ENCODE results near the gene CDHR3. TPM values are rescaled to one million over a fixed set of nuclear protein-coding genes. Genes with fewer than 3 reads are reported as not detected.

The CDHR3 gene
- total RNA-seq, 1 donor from 2014 or later = 50.8 TPM

GRCh38 chr7:106016331-106016730, 53.3 kb downstream of the CDHR3 start:
- no peak for TF ChIP-seq CTCF (IDR thresholded peaks at IDR 0.05; ENCODE audit: partially characterized antibody, unreplicated experiment)
- Mint-ChIP-seq H3K27me3 (ENCODE audit: unreplicated experiment) (peaks cover 5% of the 10 kb centered on the region), H3K4me1 (ENCODE audit: low read depth, unreplicated experiment) (peaks cover 35% of the 10 kb centered on the region), H3K9me3 (ENCODE audit: unreplicated experiment) (peaks cover 7% of the 10 kb centered on the region), H3K36me3 (ENCODE audit: unreplicated experiment) (no peaks in the 10 kb centered on the region), H3K4me3 (ENCODE audit: unreplicated experiment) (no peak overlapping the region), H3K27ac (ENCODE audit: unreplicated experiment) (no peak overlapping the region)
- DNase-seq = no peak

- DNase-seq = no peak
- no peak overlapping the region for H3K4me3 Mint-ChIP-seq (ENCODE audit: unreplicated experiment)
- TF ChIP-seq CTCF (IDR thresholded peaks at IDR 0.05; ENCODE audit: partially characterized antibody, unreplicated experiment) = no peak
- no peaks in the 10 kb centered on the region for H3K36me3 Mint-ChIP-seq (ENCODE audit: unreplicated experiment)
- peaks cover 31% of the 10 kb centered on the region for H3K4me1 Mint-ChIP-seq (ENCODE audit: low read depth, unreplicated experiment)
- peaks cover 6% of the 10 kb centered on the region for H3K9me3 Mint-ChIP-seq (ENCODE audit: unreplicated experiment)
- peaks cover 2% of the 10 kb centered on the region for H3K27me3 Mint-ChIP-seq (ENCODE audit: unreplicated experiment)
- no peak overlapping the region for H3K27ac Mint-ChIP-seq (ENCODE audit: unreplicated experiment)
Observed at GRCh38 chr7:106017657-106018056, 54.6 kb downstream of the CDHR3 start.

- Mint-ChIP-seq H3K27me3 (ENCODE audit: unreplicated experiment) (peaks cover 1% of the 10 kb centered on the region), H3K36me3 (ENCODE audit: unreplicated experiment) (no peaks in the 10 kb centered on the region), H3K27ac (ENCODE audit: unreplicated experiment) (no peak overlapping the region), H3K4me3 (ENCODE audit: unreplicated experiment) (no peak overlapping the region), H3K4me1 (ENCODE audit: low read depth, unreplicated experiment) (peaks cover 22% of the 10 kb centered on the region), H3K9me3 (ENCODE audit: unreplicated experiment) (no peaks in the 10 kb centered on the region)
- DNase-seq = no peak
- no peak for TF ChIP-seq CTCF (IDR thresholded peaks at IDR 0.05; ENCODE audit: partially characterized antibody, unreplicated experiment)
Observed at GRCh38 chr7:106018566-106019469, 55.8 kb downstream of the CDHR3 start.

- Mint-ChIP-seq H3K27ac (ENCODE audit: unreplicated experiment) (no peak overlapping the region), H3K9me3 (ENCODE audit: unreplicated experiment) (no peaks in the 10 kb centered on the region), H3K4me3 (ENCODE audit: unreplicated experiment) (no peak overlapping the region), H3K36me3 (ENCODE audit: unreplicated experiment) (no peaks in the 10 kb centered on the region), H3K4me1 (ENCODE audit: low read depth, unreplicated experiment) (peaks cover 22% of the 10 kb centered on the region), H3K27me3 (ENCODE audit: unreplicated experiment) (peaks cover 1% of the 10 kb centered on the region)
- no peak for DNase-seq
- no peak for TF ChIP-seq CTCF (IDR thresholded peaks at IDR 0.05; ENCODE audit: partially characterized antibody, unreplicated experiment)
Observed at GRCh38 chr7:106019470-106019820, 56.4 kb downstream of the CDHR3 start.
